NCI-H2029 (cell line): ENCODE results near the gene ZNF428.

Experiments
- DNase-seq: peaks from one replicate; lab custom pipeline; 2025; lab: John Stamatoyannopoulos, UW

The ZNF428 gene

GRCh38 chr19:43562226-43562697, 57.2 kb downstream of the ZNF428 start:
- DNase-seq, result no peak

GRCh38 chr19:43561139-43561970, 58.1 kb downstream of the ZNF428 start:
- DNase-seq, result no peak

DNA sequence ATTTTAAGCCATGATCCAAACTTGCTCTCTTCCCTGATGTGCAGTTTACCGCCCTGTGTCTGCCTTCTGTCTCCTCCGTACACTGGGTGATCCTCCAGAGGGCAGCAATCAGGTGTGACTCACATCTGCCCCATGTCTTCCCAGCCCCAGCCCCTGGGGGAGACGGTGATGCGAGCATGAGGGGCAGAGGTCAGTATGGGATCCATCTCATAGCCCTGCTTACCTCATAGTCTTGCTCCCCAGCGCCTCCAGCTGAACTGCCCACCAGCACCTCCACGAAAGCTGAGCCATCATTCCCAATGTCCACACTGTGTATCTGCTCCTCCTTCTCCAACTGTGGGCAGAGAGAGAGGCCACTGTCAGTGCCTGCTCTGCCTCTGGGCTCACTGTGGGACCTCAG, 58.7 kb downstream of the ZNF428 start:
- DNase-seq, result no peak
